ENCODE measurements around the gene CFTR.
A peak's percentile ranks its signal among the peaks of the same experiment; 100 is the strongest.
"Not testable (repeated sequence)": the region's sequence is repeated elsewhere in the genome, so short reads cannot be mapped to it uniquely, and the experiment has no call there.

CFTR gene

DNA sequence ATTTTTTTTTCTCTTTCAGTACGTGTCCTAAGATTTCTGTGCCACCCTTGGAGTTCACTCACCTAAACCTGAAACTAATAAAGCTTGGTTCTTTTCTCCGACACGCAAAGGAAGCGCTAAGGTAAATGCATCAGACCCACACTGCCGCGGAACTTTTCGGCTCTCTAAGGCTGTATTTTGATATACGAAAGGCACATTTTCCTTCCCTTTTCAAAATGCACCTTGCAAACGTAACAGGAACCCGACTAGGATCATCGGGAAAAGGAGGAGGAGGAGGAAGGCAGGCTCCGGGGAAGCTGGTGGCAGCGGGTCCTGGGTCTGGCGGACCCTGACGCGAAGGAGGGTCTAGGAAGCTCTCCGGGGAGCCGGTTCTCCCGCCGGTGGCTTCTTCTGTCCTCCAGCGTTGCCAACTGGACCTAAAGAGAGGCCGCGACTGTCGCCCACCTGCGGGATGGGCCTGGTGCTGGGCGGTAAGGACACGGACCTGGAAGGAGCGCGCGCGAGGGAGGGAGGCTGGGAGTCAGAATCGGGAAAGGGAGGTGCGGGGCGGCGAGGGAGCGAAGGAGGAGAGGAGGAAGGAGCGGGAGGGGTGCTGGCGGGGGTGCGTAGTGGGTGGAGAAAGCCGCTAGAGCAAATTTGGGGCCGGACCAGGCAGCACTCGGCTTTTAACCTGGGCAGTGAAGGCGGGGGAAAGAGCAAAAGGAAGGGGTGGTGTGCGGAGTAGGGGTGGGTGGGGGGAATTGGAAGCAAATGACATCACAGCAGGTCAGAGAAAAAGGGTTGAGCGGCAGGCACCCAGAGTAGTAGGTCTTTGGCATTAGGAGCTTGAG lies at the start of gene CFTR:
CFTR (plus strand) TSS at position 801 of the 830 bp plus-strand sequence. CDS start 70 bp downstream, outside the sequence.
- no peak for DNase-seq

DNA sequence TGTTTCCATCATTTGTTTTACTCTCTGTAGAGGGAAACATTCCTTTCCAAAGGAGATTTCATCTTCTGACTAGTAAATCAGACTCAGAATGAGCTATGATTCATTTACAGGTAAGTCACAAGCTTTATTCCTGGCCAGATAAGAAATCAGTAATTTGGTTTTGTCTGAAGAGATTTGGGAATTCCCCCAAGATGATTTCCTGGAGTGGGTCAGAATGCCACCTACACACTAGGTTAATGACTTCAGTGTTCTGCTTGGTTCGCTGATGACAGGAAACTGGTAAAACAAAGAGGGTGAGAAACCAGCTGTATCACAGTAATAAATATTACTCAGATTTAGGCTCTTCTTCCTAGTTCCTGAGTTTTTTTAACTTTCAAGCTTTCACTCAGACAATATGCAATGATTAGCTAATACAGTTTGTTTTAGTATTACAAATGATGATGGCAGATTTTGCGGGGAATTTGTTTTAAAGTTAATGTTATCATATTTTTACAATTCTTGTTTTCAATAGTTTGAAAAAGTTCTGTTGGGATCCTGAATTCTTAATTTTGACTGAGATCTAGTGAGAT lies 44.3 kb upstream of the CFTR start:
- no peak for DNase-seq

DNA sequence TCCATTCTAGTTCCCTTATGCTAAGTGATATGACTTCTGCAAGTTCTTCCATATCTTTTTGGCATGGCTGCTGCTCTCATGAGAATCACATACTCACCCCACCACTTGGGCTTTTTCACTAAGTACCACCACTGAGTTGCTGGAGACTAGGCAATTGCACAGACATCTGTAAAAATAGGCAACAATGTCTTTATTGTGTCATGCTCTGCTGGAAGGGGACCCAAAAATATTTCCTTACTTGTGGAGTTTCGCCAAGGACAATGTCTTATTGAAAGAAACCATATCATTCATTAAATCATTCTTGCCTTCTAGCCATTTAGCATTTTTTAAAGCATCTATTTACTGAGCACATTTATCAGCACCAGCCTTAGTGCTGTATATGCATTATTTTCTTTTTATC lies 35.2 kb upstream of the CFTR start:
- DNase-seq = no peak

DNA sequence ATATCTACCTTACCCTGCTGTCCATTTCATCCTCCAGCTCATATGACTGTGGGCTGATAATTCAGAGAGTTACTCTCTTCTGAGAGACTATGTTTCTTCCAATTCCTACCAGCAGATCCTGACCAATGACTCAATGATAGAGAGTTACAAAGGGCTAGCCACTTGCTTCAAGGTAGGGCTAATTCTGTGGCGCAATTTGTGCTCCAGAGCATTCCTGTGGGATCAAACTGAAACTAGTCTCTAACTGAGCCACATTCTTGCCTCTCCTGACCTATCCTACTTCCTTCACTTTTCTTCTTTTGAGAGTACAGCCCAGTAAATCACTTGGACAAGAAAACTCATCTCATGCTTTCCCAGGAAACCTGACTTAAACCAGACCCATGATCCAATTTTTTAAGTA lies 34.6 kb upstream of the CFTR start:
- DNase-seq = no peak

DNA sequence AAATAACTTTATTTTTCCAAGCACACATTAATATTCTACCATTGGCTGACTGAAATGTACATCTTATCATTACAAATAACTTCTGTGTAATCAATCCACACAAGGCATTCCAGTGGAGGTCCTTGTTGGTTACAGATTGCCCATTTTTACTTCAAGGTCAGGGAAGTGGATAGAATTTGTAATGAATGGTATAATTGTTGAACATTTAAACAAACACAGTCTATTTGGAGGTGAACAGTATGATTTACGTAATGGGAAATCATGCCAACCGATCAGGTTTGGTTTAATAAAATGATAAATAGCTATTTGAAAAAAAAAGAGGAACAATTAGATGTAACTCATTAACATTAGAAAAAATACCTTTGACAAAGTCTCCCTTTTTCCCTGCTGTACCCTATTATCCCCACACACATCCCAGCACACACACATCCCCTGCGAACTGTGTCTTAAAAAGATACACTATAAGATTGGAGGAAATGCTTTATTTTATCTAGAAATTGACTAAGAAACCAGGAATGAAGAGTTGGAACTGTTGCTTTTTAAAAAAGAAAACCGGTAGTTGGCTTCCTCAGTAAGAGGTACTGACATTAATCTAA lies 33.5 kb upstream of the CFTR start:
- no peak for DNase-seq

DNA sequence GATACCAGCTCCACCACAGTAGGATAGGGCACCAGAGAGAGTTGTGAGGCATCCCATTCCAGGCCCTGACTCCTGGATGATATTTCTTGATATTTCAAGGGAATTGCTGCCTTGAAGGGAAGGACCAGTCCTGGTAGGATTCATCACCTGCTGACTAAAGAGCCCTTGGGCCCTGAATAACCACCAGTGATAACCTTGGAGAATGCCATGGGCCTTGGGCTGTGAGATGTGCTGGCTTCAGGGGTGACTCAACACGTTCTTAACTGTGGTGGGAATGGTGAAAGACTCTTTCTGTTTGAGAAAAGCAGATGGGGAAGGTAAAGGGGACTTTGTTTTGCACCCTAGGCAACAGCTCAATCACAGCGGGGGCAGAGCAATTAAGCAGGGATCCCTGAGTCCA lies 31.2 kb upstream of the CFTR start:
- no peak for DNase-seq

DNA sequence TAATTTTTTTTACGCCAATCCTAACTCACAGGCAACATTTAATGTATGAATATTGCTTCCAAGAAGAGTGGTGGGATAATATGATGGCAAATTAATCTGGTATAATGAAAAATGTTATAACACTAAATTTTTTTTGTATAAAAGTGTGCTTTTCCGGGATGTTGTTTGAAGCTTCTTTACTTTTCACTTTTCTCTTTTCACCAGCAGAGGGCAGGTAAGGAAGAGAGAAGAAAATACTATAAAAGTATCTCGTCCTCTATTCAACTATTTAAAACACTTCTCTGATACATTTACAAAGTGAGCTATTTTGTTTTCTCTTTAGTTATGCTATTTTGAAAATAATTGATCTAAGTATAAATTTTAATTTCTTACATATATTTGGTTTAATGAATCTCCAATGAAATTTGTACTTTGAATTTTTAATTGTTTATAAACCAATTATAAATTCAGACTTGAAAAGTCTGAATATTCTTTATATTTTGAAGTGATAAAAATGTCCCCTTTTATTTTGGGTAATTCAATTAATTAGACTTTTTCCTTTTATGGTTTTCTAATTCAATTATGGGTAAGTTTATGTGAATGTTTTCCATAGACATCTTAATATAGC lies 20.7 kb upstream of the CFTR start:
- DNase-seq = peak; percentile 18

DNA sequence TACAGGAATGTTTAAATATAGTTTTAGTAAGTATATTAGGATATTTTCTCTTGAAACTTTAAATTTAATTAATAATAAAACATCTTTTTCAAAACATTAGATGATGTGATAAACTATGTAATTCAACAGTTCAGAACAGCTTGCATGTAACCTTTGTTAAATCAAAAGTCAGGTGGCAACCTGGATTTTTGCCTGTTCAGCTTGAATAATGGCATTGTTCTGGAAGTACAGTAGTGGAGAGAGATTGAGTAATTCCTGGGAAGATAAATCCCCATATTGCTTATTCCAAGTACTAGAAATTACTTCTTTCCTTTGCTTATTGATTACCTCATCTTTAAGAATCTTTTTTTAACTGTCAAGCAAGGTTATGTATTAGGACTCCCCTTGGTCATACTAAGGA lies 20.1 kb upstream of the CFTR start:
- no peak for DNase-seq

DNA sequence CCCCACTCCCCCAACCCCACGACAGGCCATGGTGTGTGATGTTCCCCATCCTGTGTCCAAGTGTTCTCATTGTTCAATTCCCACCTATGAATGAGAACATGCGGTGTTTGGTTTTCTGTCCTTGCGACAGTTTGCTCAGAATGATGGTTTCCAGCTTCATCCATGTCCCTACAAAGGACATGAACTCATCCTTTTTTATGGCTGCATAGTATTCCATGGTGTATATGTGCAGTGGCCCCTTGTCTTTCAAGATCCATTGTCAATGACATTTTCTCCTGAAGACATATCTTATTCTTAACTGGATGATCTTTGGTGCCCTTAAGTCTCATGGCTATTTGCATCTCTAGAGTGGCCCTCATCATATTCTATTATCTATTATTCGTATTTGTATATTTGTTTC lies 19.0 kb upstream of the CFTR start:
- DNase-seq = not testable (repeated sequence)

DNA sequence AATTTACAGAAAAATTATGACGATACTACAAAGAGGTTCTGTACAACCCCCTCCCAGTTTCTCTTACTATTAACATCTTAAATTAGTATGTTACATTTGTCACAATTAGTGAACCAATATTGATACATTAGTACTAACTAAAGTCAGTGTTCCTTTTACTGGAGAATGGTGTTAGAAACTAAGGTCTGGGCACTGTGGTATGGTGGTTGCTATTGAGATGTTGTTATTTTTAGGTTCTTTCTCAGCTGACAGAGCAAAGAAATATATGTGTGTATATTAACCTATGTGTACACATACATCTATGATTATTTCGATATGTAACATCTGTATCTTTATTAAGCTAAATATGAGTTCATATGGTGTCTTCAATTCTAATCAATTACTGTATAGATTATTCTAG lies 11.7 kb upstream of the CFTR start:
- DNase-seq = no peak

DNA sequence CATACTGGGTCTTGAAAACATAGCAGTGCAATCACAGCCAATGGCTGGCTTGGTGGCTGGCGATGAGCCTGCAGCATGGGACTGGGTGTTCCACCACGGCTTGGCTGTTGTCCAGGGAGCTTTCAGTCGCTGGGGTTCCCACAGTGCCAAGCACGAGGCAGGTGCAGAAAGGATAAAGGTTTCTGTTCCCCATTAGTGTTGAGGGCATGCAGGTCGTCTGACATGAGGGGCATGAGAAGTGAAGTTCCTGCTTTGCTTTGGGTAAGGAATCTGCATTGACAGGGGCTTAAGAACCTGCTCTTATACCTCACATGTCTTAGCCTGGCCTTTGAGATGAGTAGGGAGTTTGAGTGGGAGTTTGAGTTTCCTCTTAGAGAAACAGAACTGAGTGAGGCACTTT lies 9.0 kb upstream of the CFTR start:
- no peak for DNase-seq

DNA sequence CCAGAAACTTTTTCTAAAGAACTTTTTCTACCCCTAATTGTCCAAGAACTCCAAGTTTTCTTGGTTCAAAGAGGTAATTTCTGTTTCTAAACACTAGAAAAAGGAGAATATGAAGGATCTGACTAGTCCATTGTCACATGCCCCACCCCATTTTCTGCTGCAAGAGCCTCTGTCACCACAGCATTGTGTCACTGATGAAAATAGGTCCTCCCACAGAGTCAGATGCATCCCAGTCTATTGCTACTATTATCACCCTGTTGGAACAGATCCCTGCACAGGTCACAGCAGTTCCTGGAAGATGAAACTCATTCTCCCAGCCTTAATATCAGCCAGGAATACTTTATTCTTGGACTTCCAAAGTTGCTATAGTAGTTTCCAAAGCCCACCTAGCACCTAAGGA lies 7.5 kb upstream of the CFTR start:
- DNase-seq = no peak

DNA sequence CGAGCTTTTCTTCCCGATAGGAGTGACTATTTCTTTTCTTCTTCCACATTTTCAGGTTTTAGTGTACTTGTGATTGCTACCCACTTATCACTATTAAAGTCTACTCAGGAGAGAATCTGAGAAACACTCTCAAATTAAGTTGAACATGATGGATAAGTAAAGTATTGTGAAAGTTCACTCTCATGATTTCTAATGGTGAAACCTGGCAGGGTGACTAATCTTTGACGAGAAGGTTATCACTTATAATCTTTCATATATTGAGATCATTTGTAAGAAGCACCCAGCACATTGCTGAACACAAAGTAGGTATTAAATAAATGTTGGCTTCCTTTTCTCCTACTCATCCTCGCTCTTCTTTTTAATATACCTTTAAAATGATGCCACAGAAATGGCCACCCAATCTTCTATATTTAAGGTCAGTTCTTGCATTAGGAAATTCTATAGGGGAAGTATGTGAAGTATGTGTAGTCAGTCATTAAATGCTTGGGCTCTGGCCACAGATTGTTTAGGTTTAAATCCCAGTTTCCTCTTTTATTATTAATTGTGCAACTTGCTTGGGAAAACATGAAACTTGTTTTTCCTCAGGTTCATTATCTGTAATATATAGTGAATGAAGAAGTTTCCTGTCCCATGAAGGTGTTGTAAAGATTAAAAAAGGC lies 3.1 kb upstream of the CFTR start:
- no peak for DNase-seq

DNA sequence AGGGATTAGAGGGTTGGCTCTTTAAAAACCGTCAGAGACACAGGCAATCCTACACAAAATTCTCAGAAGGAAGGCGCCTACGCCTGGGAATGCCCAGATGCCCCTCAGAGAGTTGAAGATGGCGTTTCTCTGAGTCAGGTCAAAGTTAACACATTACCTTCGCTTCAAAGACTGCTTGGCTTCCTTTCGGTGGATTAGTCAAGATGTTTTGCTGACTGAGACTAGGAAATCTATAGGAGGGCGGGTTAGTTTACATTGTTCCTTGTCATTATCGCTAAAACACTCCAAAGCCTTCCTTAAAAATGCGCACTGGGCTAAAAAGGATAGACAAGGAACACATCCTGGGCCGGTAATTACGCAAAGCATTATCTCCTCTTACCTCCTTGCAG lies 995 bp upstream of the CFTR start:
- DNase-seq = no peak

DNA sequence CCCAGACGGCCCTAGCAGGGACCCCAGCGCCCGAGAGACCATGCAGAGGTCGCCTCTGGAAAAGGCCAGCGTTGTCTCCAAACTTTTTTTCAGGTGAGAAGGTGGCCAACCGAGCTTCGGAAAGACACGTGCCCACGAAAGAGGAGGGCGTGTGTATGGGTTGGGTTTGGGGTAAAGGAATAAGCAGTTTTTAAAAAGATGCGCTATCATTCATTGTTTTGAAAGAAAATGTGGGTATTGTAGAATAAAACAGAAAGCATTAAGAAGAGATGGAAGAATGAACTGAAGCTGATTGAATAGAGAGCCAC lies 184 bp downstream of the CFTR start:
- DNase-seq = no peak

DNA sequence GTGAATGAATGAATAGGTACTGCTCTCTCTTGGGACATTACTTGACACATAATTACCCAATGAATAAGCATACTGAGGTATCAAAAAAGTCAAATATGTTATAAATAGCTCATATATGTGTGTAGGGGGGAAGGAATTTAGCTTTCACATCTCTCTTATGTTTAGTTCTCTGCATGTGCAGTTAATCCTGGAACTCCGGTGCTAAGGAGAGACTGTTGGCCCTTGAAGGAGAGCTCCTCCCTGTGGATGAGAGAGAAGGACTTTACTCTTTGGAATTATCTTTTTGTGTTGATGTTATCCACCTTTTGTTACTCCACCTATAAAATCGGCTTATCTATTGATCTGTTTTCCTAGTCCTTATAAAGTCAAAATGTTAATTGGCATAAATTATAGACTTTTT lies 1.2 kb downstream of the CFTR start:
- DNase-seq = no peak

DNA sequence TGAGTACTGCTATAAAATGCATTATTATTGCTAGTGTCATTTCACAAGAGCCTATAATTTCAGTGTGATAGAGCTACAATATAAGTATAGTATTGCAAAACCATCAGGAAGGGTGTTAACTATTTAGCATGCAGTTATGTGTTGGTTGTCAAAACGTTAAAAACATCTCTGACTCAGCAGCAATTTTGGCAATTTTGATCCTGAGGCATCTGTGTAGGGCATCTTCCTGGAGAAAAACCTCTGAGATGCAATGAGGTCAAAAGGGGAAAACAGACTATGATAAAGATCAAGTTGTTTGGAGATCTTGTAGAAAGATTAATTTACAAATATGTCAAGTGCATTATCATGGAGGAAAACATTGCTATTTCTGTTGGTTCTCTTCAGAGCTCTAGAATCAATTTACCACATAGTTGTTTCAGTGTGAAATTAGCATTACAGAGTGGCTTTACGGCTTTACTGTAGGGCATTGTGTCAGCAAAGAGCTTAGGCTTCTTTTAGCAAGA lies 5.3 kb downstream of the CFTR start:
- no peak for DNase-seq

DNA sequence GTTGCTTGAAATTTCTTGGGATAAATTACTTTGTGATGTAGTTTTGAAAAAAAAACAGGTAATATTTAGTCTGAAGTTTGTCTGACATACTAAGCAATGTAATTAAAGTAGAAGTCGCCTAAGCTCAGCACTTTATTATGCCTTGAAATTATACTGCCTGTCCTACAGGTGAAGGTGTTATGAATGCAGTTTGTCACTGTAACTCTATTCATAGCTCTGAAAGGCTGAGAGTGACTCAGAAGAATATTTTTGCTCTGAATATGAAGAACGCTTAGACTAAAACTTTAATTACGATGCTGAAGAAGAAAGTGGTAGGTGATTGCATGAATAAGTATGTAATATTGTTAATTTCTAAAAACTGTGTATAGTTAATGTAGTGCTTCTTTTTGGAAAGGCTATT lies 9.2 kb downstream of the CFTR start:
- no peak for DNase-seq

DNA sequence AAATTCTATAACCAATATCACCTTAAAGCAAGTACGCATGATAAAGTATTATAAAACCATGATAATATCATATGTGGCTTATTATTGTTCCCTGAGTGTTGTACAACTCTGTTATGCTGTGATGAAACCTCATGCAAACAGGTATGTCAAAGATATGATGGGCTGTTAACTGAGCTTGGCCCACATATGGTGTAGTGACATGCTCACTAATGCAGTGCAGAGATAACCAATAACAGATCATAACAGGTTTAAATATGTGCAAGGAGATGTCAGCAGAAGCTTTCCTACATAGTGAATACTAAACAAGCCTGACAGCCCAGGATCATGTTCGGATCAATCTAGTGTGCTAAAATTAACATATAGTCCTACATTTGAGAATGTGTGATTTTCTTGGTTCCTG lies 9.6 kb downstream of the CFTR start:
- DNase-seq = no peak

DNA sequence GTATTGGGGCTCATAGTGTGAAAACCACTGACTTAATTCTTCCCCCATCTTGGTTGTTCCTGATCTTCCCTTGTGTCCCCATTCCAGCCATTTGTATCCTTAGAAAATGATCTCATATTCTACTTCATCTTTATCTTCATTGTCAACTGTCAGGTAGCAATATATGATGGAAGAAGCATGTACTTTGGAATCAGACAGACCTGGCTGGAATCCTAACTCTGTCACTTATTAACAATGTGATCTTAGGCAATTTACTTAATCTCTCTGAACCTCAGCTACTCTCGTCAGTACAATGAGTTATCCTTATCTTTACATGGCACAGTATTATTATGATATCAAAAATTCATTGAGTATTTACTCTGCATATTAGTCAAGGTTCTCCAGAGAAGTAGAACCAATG lies 10.1 kb downstream of the CFTR start:
- DNase-seq = no peak

DNA sequence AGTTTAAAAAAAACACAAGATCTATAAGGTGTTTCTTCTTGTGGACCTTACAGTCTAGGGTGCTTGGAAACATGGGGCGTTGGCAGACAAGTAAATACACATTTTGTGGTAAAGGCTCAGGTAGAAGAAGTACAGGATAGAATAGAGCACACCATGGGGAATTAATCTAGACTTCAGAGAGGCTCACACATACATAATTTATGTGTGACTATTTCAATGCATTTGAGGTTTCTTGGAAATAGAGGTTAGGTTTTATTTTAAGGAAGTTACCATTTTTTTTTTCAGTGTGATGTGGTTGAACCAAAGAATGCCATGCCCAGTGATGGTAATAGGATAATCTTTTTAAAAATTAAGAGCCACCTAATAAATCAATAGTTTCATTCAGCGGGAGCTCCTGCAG lies 12.8 kb downstream of the CFTR start:
- DNase-seq = no peak

DNA sequence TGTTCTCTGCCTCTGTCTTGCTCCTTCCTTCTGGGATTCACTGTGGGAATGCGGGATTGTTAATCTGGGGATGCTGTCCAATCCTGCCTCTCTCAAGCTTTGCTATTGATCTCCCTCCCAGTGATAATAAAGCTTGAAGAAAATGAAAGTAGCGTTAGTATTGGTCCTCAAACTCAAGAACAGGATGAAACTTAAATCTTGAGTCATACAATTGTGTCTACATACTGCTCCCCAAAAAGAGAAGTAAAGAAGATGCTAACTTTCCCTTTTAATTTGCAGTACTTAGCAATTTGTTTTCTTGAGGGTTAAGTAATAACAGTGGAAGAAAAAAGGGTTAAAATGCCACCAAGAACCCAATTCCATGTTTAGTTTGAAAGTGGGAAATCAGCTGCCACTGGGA lies 13.6 kb downstream of the CFTR start:
- DNase-seq = no peak

DNA sequence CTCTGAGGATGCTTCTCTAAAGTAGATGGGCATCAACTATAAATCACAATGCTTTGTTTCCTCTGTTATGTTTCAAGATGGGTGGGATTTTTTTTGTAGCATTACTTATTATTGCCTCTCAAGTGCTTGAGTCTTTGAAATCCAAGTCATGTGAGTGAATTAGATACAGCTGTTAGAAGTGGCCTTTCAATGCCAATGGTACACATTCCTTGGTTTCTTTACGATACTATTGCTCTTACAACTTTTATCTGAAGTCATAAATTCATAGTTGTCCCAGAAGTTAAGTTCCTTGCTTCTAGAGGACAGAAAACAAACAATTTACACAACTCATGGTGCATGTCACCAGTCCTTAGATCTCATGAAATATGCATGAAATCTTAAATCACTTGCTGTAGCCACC lies 15.5 kb downstream of the CFTR start:
- no peak for DNase-seq

DNA sequence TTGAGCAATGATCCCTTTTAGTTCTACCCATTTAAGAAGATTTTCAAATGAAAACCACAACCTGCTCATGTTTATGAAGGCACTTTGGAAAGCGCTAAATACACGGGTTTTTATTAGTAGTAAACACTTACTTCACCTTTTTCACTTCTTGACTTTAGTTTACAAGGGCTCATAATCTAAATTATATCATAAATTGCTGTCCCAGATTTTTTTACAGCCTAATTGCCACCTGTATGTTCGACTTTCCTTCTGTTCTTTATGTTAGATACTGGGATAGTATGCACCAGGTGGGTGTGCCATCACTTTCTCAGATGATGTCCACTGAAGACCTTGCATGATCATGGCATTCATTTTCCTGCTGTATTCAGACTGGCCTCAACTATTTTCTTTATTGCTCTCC lies 22.5 kb downstream of the CFTR start:
- no peak for DNase-seq

All from HCEC 1CT (cell line).